NCI-H2081 treated with DMSO at 0.1 percent for 48 hours (cell line): ENCODE results near the gene VPS54.

Experiments
- DNase-seq: peaks from one replicate; lab custom pipeline; 2025; lab: John Stamatoyannopoulos, UW

Gene VPS54

DNA sequence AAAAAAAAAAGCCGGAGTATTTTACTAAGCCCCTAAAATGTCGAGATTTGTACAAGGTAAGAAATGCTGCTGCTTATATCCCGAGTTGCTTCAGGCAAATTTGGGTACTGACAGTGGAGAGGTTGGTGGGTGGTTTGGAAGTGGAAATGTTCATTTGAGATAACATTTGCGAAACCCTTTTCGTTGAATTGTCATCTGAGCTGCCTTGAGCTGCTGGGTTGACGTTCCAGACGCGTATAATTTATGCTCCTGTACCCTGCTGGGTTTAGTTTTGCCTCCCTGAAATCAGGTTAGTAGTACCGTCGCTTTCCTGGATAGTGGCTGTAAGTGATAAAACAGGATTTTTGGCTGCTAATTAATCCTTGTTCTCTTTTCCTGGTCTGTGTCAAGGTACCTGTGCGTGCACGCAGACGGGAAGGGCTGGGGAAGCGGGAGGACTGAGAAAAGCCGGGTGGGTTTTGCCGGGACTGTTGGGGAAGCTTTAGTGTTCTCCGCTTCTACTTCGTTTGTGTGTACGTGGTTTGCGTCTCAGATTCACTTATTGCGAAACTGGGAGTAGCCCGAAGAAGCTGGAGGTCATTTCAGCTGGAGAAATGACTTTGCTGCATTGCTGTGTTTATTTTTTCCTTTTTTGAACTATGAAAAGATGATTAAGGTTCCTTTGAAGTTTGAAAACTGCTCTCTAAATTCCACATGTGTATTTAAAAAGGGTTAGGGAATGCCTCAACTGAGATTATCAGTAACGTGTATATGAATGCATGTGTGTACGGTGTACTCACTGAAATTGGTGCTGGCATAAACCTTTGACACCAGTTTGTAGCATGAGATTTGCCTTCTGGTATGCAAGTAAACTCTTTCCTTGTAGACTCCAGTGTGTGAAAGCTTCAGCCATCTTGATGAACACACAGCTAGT is 176.8 kb downstream of the VPS54 start:
- DNase-seq: no peak
